GM21717 (cell line): Measurements from ENCODE around the gene ZDHHC15.
"Not testable (repeated sequence)": the region's sequence is repeated elsewhere in the genome, so short reads cannot be mapped to it uniquely, and the experiment has no call there.

Experiments
- ATAC-seq: cut with Tn5 transposase; IDR thresholded peaks from one replicate; pipeline ENCODE4 v1.9.1; 2021; ENCODE audit warnings: mild to moderate bottlenecking, moderate library complexity; ENCODE audit not compliant: unreplicated experiment

The ZDHHC15 gene, protein sequence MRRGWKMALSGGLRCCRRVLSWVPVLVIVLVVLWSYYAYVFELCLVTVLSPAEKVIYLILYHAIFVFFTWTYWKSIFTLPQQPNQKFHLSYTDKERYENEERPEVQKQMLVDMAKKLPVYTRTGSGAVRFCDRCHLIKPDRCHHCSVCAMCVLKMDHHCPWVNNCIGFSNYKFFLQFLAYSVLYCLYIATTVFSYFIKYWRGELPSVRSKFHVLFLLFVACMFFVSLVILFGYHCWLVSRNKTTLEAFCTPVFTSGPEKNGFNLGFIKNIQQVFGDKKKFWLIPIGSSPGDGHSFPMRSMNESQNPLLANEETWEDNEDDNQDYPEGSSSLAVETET

DNA sequence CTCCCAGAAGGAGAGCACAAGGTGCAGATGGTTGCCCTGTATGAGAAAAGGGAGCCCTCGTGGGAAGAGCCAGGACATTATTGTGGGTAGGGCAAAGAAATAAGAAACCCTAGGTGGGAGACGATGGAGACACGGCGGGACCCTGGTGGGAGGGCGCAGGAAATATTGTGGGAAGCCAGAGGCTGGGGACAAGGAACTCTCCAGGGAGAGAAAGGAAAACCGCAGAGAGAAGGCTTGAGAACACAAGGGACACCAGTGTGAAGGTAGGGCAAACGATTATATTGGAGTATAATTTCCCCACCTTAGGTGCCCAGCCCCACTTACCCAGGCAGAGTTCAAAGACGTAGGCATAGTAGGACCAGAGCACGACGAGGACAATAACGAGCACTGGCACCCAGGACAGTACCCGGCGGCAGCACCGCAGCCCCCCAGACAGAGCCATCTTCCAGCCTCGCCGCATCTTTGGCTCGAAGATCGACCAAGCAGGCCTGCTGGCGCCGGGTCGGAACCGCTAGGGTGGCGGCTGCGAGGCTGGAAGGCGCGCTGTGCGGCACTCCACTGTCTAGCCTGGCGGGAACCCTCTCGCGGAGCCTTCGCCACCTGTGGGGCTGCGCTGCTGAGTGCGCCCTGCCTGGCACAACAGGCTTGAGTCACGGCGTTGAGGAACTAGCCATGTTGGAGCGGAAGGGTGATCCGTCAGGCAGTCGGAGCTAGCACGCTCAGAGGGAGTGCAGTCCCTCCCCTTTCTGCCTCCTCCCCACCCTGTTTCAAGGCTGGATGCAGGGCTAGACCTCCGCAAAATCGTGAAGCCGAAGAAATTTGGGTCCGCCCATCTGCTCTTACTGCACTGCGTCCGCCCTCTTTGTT is at the start of gene ZDHHC15:
TSS of gene ZDHHC15 (minus strand) at position 473 of the 867 bp plus-strand sequence. CDS start at position 460, 13 bp downstream.
- ATAC-seq = no peak

DNA sequence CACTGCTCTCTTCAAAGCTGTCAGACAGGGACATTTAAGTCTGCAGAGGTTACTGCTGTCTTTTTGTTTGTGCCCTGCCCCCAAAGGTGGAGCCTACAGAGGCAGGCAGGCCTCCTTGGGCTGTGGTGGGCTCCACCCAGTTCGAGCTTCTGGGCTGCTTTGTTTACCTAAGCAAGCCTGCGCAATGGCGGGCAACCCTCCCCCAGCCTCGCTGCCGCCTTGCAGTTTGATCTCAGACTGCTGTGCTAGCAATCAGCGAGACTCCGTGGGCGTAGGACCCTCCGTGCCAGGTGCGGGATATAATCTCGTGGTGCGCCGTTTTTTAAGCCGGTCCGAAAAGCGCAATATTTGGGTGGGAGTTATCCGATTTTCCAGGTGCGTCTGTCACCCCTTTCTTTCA is 37.7 kb upstream of the ZDHHC15 start:
- ATAC-seq = not testable (repeated sequence)

GRCh38 chrX:75547783-75548182 is 24.9 kb upstream of the ZDHHC15 start:
- ATAC-seq = no peak

- ATAC-seq = no peak
Observed at GRCh38 chrX:75546724-75547511, 24.1 kb upstream of the ZDHHC15 start.

- no peak for ATAC-seq
Observed at GRCh38 chrX:75544786-75545185, 21.9 kb upstream of the ZDHHC15 start.

DNA sequence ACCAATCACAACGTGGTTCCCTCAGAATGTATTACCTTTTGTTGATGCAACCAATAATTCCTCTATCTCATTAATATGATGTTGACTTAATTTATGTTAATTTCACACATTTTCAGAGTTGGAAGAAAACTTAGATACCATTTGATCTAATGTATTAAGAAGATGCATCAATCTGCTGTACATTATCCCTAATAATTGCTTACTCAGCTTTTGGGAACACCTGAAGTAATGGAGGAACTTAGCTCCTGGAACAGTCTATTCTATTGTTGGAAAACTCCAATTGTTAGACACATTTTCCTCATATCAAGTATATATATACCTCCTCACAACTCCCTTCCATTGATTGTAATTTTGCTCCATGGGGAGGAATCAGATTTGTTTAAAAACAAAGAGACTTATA is 38.9 kb downstream of the ZDHHC15 start:
- ATAC-seq = no peak

GRCh38 chrX:75461780-75462179 is 61.1 kb downstream of the ZDHHC15 start:
- ATAC-seq = not testable (repeated sequence)

DNA sequence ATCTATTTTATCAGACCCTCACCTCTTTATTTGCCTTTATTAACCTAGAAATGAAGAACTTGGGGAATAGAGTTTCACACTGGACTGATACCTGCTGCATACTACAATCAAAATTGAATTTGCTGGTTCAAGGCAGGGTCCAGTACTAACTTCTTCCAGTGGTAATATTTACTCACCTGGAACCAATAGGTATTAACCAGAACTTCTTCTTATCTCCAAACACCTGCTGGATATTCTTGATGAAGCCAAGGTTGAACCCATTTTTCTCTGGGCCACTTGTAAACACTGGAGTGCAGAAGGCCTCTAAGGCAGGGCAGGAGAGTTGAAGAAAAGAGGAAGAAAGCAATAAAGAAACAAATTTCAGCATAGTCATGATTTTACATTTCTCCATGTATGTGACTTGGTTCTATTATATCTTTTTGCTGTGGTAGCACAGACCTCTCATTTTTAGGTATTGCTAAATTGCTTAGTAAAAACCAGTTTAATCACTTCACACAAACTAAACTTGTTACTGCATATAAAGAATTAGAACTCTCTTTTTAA is 101.1 kb downstream of the ZDHHC15 start:
- ATAC-seq = no peak

- ATAC-seq = not testable (repeated sequence)
Observed at GRCh38 chrX:75407153-75407552, 115.7 kb downstream of the ZDHHC15 start.

GRCh38 chrX:75390470-75390869 is 132.4 kb downstream of the ZDHHC15 start:
- no peak for ATAC-seq

DNA sequence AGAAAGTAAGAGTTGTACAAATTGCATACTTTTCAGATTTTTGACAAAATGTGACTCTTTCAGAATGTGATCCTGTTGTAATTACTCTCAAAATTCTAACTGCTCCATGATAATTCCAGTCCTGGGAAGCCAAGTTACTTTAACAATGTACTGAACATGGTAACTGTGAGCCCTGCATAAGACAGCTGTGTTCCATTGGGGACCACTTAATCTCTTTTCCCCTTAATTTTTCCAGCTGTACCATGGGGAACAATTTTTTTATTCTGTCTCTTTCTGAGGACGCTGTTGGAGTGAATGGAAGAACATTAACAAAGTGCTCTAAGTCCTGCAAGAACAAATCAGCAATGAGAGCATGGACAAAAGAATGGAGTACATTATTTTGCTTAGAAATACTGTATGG is 153.1 kb downstream of the ZDHHC15 start:
- ATAC-seq = no peak

GRCh38 chrX:75366861-75367260 is 156.0 kb downstream of the ZDHHC15 start:
- ATAC-seq = no peak

DNA sequence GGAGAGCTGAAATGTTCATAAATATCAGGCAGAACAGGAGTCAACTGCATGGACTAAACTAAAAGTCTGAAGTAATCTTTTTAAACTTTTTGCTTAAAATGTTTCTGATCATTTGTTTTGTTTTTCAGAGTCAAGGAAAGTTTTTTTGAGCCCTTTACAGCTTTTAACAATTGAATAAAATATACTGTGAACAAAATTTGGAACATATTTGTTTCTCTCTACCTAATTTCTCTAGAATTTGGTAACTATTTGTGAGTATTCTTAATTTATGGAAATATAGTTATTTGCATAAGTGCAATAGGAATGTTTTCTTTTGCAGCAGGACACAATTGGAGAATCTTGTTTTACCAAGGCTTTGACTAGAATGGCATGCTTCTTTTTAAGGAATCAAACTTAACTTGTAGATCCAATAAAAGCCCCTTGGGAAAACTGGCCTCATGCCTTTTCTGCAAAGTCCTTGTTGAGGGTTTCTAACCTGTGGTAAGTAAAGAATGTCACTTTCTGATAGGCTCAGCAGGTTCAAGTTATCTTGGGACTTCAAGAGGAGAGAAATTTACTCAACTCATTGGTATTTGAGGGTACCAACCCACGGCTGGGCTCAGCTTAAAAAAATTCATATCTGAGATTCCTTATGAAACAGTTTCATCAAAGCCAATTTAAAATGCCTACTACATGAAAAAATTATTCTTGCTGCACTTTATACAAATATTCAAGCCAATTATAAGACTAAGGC is 157.4 kb downstream of the ZDHHC15 start:
- ATAC-seq = no peak

DNA sequence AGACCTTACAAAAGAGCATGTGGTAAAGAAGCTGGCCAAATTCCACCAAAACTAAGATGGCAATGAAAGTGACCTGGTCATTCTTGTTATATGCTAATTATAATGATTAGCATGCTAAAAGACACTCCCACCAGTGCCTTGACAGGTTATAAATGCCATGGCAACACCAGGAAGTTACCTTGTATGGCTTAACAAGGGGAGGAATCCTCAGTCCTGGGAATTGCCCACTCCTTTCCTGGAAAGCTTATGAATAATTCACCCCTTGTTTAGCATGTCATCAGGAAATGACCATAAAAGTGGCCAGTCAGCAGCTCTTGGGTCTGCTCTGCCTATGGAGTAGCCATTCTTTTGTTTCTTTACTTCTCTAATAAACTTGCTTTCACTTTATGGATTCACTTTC is 161.0 kb downstream of the ZDHHC15 start:
- no peak for ATAC-seq

GRCh38 chrX:75348601-75349000 is 174.2 kb downstream of the ZDHHC15 start:
- not testable (repeated sequence) for ATAC-seq

DNA sequence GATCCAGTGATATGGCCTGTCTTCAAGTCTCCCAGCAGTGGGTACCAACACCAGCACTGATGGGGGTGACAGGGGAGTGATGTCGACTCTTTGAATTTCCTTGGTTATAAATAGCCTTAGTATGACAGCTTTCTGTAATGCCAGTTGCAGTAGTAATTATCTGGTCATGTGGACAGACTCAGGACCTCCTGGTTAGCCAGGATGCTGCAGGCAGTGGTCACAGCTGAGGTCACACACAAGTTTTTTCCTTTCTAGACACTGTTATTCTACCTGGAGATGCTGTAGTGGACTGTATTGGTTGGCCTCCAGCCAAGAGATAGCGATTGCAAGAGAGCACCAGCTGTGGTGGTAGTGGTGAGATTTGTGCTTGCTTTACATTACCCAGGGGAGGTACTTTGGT is 185.3 kb downstream of the ZDHHC15 start:
- no peak for ATAC-seq

- no peak for ATAC-seq
Observed at GRCh38 chrX:75335127-75335458, 187.7 kb downstream of the ZDHHC15 start.

DNA sequence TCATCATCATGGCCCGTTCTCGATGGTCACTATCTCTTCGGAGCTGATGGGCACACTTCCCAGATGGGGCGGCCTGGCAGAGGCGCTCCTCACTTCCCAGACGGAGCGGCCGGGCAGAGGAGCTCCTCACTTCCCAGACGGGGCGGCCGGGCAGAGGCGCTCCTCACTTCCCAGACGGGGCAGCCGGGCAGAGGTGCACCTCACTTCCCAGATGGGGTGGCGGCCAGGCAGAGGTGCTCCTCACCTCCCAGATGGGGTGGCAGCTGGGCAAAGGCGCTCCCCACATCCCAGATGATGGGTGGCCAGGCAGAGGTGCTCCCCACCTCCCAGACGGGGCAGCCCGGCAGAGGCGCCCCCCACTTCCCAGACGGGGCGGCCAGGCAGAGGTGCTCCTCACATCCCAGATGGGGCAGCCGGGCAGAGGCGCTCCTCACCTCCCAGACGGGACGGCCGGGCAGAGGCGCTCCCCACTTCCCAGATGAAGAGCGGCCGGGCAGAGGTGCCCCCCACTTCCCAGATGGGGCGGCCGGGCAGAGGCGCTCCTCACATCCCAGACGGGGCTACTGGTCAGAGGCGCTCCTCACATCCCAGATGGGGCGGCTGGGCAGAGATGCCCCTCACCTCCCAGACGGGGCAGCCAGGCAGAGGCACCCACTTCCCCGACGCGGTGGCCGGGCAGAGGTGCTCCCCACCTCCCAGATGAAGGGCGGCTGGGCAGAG is 188.3 kb downstream of the ZDHHC15 start:
- not testable (repeated sequence) for ATAC-seq

- ATAC-seq = no peak
Observed at GRCh38 chrX:75327607-75328006, 195.2 kb downstream of the ZDHHC15 start.
